IMR-90 (cell line): ENCODE data around the gene NPRL2. TPM values are rescaled to one million over a fixed set of nuclear protein-coding genes. Genes with fewer than 3 reads are reported as not detected.

ENCODE experiments used
- ATAC-seq: fragments of 200-7000 bp; cut with Tn5 transposase; 2 replicates; pipeline ENCODE4 v1.9.1; 2020; ENCODE audit warnings: low read depth, mild to moderate bottlenecking, moderate library complexity
- BruUV-seq: library from RNA; stranded (reverse); fragments of 400-500 nt; replicated peaks from 2 replicates; lab custom pipeline; 2021; lab: Mats Ljungman, UMichigan
- CTCF ChIA-PET: fragments of 300-600 bp; formaldehyde crosslinking; extraction: SDS; loops from one replicate; lab custom pipeline; 2021; ENCODE audit warnings: antibody characterized with exemption; lab: Yijun Ruan, JAX
- POLR2A ChIA-PET: fragments of 300-600 bp; sonication (Branson Sonifier 250); formaldehyde crosslinking; loops from one replicate; lab custom pipeline; 2022; ENCODE audit warnings: antibody characterized with exemption; ENCODE audit not compliant: unreplicated experiment; lab: Charles Lee
- DNase-seq: peaks from one replicate; pipeline ENCODE4 v3.0.0; 2013
- H2AFZ ChIP-seq: replicated peaks from 2 replicates; pipeline ENCODE3; 2013; ENCODE audit warnings: low read length, mild to moderate bottlenecking; ENCODE audit not compliant: poor library complexity
- H2AK5ac ChIP-seq: 2 replicates; pipeline ENCODE4 v1.6.1; 2013; ENCODE audit warnings: low read depth, low read length, inconsistent platforms
- H2AK9ac ChIP-seq: replicated peaks from 2 replicates; pipeline ENCODE3; 2013; ENCODE audit warnings: mild to moderate bottlenecking, low read depth, low read length, moderate library complexity; ENCODE audit not compliant: poor library complexity
- H2BK120ac ChIP-seq: 2 replicates; pipeline ENCODE4 v1.6.1; 2013; ENCODE audit warnings: low read depth, low read length, inconsistent platforms
- H2BK15ac ChIP-seq: 3 replicates; pipeline ENCODE4 v1.6.1; 2013; ENCODE audit warnings: low read depth, low read length, inconsistent platforms
- H2BK20ac ChIP-seq: 2 replicates; pipeline ENCODE4 v1.6.1; 2013; ENCODE audit warnings: low read depth, mild to moderate bottlenecking, inconsistent platforms, low read length, moderate library complexity
- H2BK5ac ChIP-seq: 2 replicates; pipeline ENCODE4 v1.6.1; 2013; ENCODE audit warnings: mild to moderate bottlenecking, low read depth, low read length, inconsistent platforms; ENCODE audit not compliant: poor library complexity, severe bottlenecking
- H3K14ac ChIP-seq: replicated peaks from 2 replicates; pipeline ENCODE4 v1.6.1; 2013; ENCODE audit warnings: low read depth, low read length, inconsistent platforms
- H3K18ac ChIP-seq: 2 replicates; pipeline ENCODE4 v1.6.1; 2013; ENCODE audit warnings: low read depth, low read length, control low read depth
- H3K23ac ChIP-seq: 2 replicates; pipeline ENCODE4 v1.6.1; 2013; ENCODE audit warnings: low read depth, low read length, inconsistent platforms
- H3K27ac ChIP-seq: 2 replicates; pipeline ENCODE4 v1.5.1; 2013; ENCODE audit warnings: mild to moderate bottlenecking, control low read depth, low read length; ENCODE audit not compliant: insufficient read depth
- H3K27me3 ChIP-seq: 2 replicates; pipeline ENCODE4 v1.6.1; 2013; ENCODE audit warnings: low read length; ENCODE audit not compliant: control insufficient read depth, insufficient read depth
- H3K36me3 ChIP-seq: 2 replicates; pipeline ENCODE4 v1.6.1; 2013; ENCODE audit warnings: low read length, mixed read lengths; ENCODE audit not compliant: control insufficient read depth, insufficient read depth
- H3K4ac ChIP-seq: 2 replicates; pipeline ENCODE4 v1.6.1; 2013; ENCODE audit warnings: low read depth, low read length, inconsistent platforms
- H3K4me1 ChIP-seq: 2 replicates; pipeline ENCODE4 v1.6.1; 2013; ENCODE audit warnings: low read length, mixed read lengths; ENCODE audit not compliant: control insufficient read depth, insufficient read depth
- H3K4me2 ChIP-seq: 2 replicates; pipeline ENCODE4 v1.6.1; 2013; ENCODE audit warnings: low read depth, mild to moderate bottlenecking, control low read depth, low read length, moderate library complexity
- H3K4me3 ChIP-seq: 2 replicates; pipeline ENCODE4 v1.5.1; 2013; ENCODE audit warnings: low read depth, mild to moderate bottlenecking, control low read depth, low read length, moderate library complexity; ENCODE audit not compliant: insufficient read depth
- H3K56ac ChIP-seq: 2 replicates; pipeline ENCODE4 v1.6.1; 2013; ENCODE audit warnings: low read length, inconsistent platforms; ENCODE audit not compliant: insufficient read depth; ENCODE audit errors: extremely low read depth
- H3K79me1 ChIP-seq, 2 experiments: 2 replicates each; pipeline ENCODE4 v1.6.1; 2013; ENCODE audit warnings: low read length in 2 of 2, inconsistent platforms in 1 of 2, low read depth in 1 of 2
- H3K9ac ChIP-seq: 2 replicates; pipeline ENCODE4 v1.6.1; 2013; ENCODE audit warnings: low read depth, low read length, control low read depth
- H3K9me1 ChIP-seq: 2 replicates; pipeline ENCODE4 v1.6.1; 2013; ENCODE audit warnings: low read length, inconsistent platforms; ENCODE audit not compliant: insufficient read depth
- H3K9me3 ChIP-seq: 2 replicates; pipeline ENCODE4 v1.6.1; 2013; ENCODE audit warnings: low read length; ENCODE audit not compliant: control insufficient read depth, insufficient read depth
- H4K20me1 ChIP-seq: 2 replicates; pipeline ENCODE4 v1.6.1; 2013; ENCODE audit warnings: low read length, inconsistent platforms; ENCODE audit not compliant: insufficient read depth
- H4K5ac ChIP-seq: 2 replicates; pipeline ENCODE4 v1.6.1; 2013; ENCODE audit warnings: mild to moderate bottlenecking, low read depth, low read length, control low read depth
- H4K8ac ChIP-seq, 2 experiments: 2 replicates each; pipeline ENCODE4 v1.6.1; 2013; ENCODE audit warnings: low read depth in 2 of 2, low read length in 2 of 2, control low read depth in 1 of 2, inconsistent platforms in 1 of 2
- H4K91ac ChIP-seq: 2 replicates; pipeline ENCODE4 v1.6.1; 2013; ENCODE audit warnings: low read depth, low read length, inconsistent platforms; ENCODE audit not compliant: insufficient read depth
- CEBPB ChIP-seq: IDR thresholded peaks from 2 replicates; pipeline ENCODE4 v1.6.1; 2012; ENCODE audit warnings: low read depth, low read length, improper control_type of control experiment
- CHD1 ChIP-seq: IDR thresholded peaks from 2 replicates; pipeline ENCODE4 v1.6.1; 2012; ENCODE audit warnings: low read depth, low read length, improper control_type of control experiment
- FOS ChIP-seq: fragments of 150-350 bp; IDR thresholded peaks from 2 replicates; pipeline ENCODE4 v1.6.1; 2016; ENCODE audit warnings: low read depth, low read length
- MAFK ChIP-seq: IDR thresholded peaks from 2 replicates; pipeline ENCODE4 v1.6.1; 2012; ENCODE audit warnings: low read depth, low read length, improper control_type of control experiment
- MXI1 ChIP-seq: IDR thresholded peaks from 2 replicates; pipeline ENCODE4 v1.6.1; 2012; ENCODE audit warnings: low read depth, mild to moderate bottlenecking, low read length, moderate library complexity, borderline replicate concordance
- RAD21 ChIP-seq: IDR thresholded peaks from 2 replicates; pipeline ENCODE4 v1.6.1; 2012; ENCODE audit warnings: low read length, improper control_type of control experiment
- RCOR1 ChIP-seq: IDR thresholded peaks from 2 replicates; pipeline ENCODE4 v1.6.1; 2012; ENCODE audit warnings: mild to moderate bottlenecking, low read length, improper control_type of control experiment; ENCODE audit not compliant: insufficient replicate concordance
- RFX5 ChIP-seq: IDR thresholded peaks from 2 replicates; pipeline ENCODE4 v1.8.0; 2012; ENCODE audit warnings: low read depth, mild to moderate bottlenecking, low read length, moderate library complexity
- SMC3 ChIP-seq: fragments of 150-350 bp; IDR thresholded peaks from 2 replicates; pipeline ENCODE4 v1.6.1; 2016; ENCODE audit warnings: low read depth, mild to moderate bottlenecking, antibody characterized with exemption, low read length, moderate library complexity
- WGBS, 2 experiments: methylation state at CpG; one replicate each; pipeline versions ENCODE4 v1.1.5 to v1.1.7; 2013; ENCODE audit warnings: missing lambda C conversion rate in 2 of 2; ENCODE audit not compliant: insufficient read length in 1 of 2; ENCODE audit errors: extremely low coverage in 2 of 2; 5-methylcytosine and 5-hydroxymethylcytosine counted together
- dilution Hi-C: fragments of 300-500 bp; cut with HindIII; formaldehyde crosslinking; loops from one replicate; pipeline ENCODE4 v1.14.3; 2018; ENCODE audit warnings: low sequenced_read_pairs; ENCODE audit not compliant: unreplicated experiment
- in situ Hi-C: fragments of 300-500 bp; cut with MboI; formaldehyde crosslinking; loops from 3 replicates; pipeline ENCODE4 v1.14.3; 2019; ENCODE audit warnings: low sequenced_read_pairs, inconsistent platforms, mixed read lengths
- intact Hi-C: fragments of 100-400 bp; cut with micrococcal nuclease; formaldehyde crosslinking; loops from 2 replicates; pipeline ENCODE4 v1.10.0; 2022
- polyA plus RNA-seq, 3 experiments: library from polyadenylated mRNA; depleted of rRNA; stranded (reverse); fragments of >200 nt; gene quantifications; 2 replicates each; pipeline ENCODE4 v1.2.3, GENCODE V29; 2012; ENCODE audit warnings: low replicate concordance in 1 of 3
- total RNA-seq: library from RNA; depleted of rRNA; stranded (reverse); fragments of >200 nt; gene quantifications from 2 replicates; pipeline ENCODE4 v1.2.3, GENCODE V29; 2012
- TF ChIP-seq, protein P1 (sequence below): fragments of 150-350 bp; IDR thresholded peaks from 2 replicates; pipeline ENCODE4 v1.6.1; 2017; ENCODE audit warnings: mild to moderate bottlenecking, antibody characterized with exemption, low read length, low read depth
- TF ChIP-seq, protein P2 (sequence below): conservative IDR thresholded peaks from 2 replicates; pipeline ENCODE4 v1.5.1; 2012; ENCODE audit warnings: mild to moderate bottlenecking, low read depth, low read length, improper control_type of control experiment
- TF ChIP-seq, protein P3 (sequence below): fragments of 150-350 bp; IDR thresholded peaks from 2 replicates; pipeline ENCODE4 v1.6.1; 2016; ENCODE audit warnings: low read depth, mild to moderate bottlenecking, low read length, moderate library complexity, borderline replicate concordance

Gene NPRL2
- total and polyA plus RNA-seq, 2 of the 4 experiments (the other 2 are of a cell fraction) = 38.3 to 38.7 TPM

DNA sequence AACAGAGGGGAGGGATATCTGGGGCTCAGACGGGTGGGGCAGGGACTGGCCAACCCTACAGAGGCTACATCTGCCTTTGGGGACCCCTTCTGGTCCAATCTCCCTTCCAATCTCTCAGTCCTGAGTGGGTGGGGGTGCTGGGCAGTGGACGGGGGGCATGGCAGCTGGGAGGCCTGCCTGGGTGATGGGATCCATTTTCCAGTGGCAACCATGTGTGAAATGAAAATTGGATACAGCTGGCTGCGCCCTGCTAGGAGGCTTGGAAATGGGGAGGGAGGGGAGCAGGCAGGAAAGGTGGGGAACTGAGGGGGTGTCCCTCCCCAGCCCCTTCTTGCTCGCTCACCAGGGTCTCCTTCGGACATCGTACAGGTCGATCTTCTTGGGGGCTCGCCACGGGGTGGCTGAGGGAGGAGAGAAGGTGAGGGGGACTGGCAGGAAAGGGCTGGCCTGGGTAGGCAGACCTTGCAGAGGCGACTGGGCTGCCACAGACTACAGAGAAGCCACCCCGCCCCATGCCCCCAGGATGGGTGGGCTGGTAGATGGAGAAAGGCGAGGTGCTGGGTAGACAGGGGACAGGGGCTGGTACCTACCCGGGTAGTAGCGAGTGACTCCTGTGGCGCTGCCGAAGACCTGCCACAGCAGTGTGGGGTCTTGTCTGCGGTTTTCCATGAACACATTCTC, 30.0 kb upstream of the NPRL2 start:
- no peak overlapping the region for H3K4me2 ChIP-seq
- no peak overlapping the region for H3K4ac ChIP-seq
- no peaks in the 10 kb centered on the region for H3K9me3 ChIP-seq
- no peak overlapping the region for H3K56ac ChIP-seq
- no peak overlapping the region for H4K8ac ChIP-seq
- no peak overlapping the region for H2AK9ac ChIP-seq
- intact Hi-C loops (no loop called here), dilution Hi-C loops (no loop called here), in situ Hi-C loops (no loop called here)
- no peak for ATAC-seq
- no peak overlapping the region for H2BK5ac ChIP-seq
- no peaks in the 10 kb centered on the region for H3K79me1 ChIP-seq
- no peaks in the 10 kb centered on the region for H3K9me1 ChIP-seq
- no peak overlapping the region for H2AFZ ChIP-seq
- H3K9ac ChIP-seq = no peak overlapping the region
- no peak overlapping the region for H2BK15ac ChIP-seq
- no peak overlapping the region for H3K14ac ChIP-seq
- CTCF ChIA-PET = no interaction called here
- peaks cover 34% of the 10 kb centered on the region for H3K27me3 ChIP-seq
- H4K91ac ChIP-seq = no peak overlapping the region
- H2AK5ac ChIP-seq = no peak overlapping the region
- no peak for DNase-seq
- H3K36me3 ChIP-seq = no peaks in the 10 kb centered on the region
- no peak overlapping the region for H3K27ac ChIP-seq
- WGBS, 2 experiments = 40% methylated on average over 1 of the region's 17 CpGs; no CpG with 5 or more reads in 1 of the 2 experiments
- H3K18ac ChIP-seq = no peak overlapping the region
- H3K23ac ChIP-seq = no peak overlapping the region
- H3K4me1 ChIP-seq = no peaks in the 10 kb centered on the region
- H4K20me1 ChIP-seq = no peaks in the 10 kb centered on the region
- POLR2A ChIA-PET = interaction anchor here (0.6 kb wide), 1 partner anchor 193 kb away, joined by 4 read pairs; no protein-coding TSS in a partner anchor
- H3K4me3 ChIP-seq = no peak overlapping the region
- no TSS peak for BruUV-seq
- TF ChIP-seq, protein P1, sequence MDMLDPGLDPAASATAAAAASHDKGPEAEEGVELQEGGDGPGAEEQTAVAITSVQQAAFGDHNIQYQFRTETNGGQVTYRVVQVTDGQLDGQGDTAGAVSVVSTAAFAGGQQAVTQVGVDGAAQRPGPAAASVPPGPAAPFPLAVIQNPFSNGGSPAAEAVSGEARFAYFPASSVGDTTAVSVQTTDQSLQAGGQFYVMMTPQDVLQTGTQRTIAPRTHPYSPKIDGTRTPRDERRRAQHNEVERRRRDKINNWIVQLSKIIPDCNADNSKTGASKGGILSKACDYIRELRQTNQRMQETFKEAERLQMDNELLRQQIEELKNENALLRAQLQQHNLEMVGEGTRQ = no peak
- TF ChIP-seq, protein P2, sequence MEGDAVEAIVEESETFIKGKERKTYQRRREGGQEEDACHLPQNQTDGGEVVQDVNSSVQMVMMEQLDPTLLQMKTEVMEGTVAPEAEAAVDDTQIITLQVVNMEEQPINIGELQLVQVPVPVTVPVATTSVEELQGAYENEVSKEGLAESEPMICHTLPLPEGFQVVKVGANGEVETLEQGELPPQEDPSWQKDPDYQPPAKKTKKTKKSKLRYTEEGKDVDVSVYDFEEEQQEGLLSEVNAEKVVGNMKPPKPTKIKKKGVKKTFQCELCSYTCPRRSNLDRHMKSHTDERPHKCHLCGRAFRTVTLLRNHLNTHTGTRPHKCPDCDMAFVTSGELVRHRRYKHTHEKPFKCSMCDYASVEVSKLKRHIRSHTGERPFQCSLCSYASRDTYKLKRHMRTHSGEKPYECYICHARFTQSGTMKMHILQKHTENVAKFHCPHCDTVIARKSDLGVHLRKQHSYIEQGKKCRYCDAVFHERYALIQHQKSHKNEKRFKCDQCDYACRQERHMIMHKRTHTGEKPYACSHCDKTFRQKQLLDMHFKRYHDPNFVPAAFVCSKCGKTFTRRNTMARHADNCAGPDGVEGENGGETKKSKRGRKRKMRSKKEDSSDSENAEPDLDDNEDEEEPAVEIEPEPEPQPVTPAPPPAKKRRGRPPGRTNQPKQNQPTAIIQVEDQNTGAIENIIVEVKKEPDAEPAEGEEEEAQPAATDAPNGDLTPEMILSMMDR = no peak
- TF ChIP-seq CHD1 (no peak), FOS (no peak), MXI1 (no peak), RFX5 (no peak), CEBPB (no peak), RCOR1 (no peak), RAD21 (no peak), MAFK (no peak), SMC3 (no peak)
- TF ChIP-seq, protein P3, sequence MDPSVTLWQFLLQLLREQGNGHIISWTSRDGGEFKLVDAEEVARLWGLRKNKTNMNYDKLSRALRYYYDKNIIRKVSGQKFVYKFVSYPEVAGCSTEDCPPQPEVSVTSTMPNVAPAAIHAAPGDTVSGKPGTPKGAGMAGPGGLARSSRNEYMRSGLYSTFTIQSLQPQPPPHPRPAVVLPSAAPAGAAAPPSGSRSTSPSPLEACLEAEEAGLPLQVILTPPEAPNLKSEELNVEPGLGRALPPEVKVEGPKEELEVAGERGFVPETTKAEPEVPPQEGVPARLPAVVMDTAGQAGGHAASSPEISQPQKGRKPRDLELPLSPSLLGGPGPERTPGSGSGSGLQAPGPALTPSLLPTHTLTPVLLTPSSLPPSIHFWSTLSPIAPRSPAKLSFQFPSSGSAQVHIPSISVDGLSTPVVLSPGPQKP = no peak
- H2BK20ac ChIP-seq = no peak overlapping the region
- no peak overlapping the region for H2BK120ac ChIP-seq
- no peak overlapping the region for H4K5ac ChIP-seq
